Neural progenitor cell (in vitro differentiated cells): ENCODE measurements around the gene SNCAIP.

Experiments used
- EZH2 ChIP-seq: fragments of 200-600 bp; sonication (generic); IDR thresholded peaks from 2 replicates; pipeline ENCODE4 v1.6.1; 2017; ENCODE audit warnings: antibody characterized with exemption, mild to moderate bottlenecking, moderate library complexity
- EZH2phosphoT487 ChIP-seq: fragments of 200-600 bp; sonication (generic); IDR thresholded peaks from 2 replicates; pipeline ENCODE4 v1.6.1; 2017; ENCODE audit warnings: antibody characterized with exemption
- TF ChIP-seq, protein P1 (sequence below): fragments of 200-600 bp; sonication (generic); IDR thresholded peaks from 2 replicates; pipeline ENCODE4 v1.5.1; 2017; ENCODE audit warnings: antibody characterized with exemption, mild to moderate bottlenecking

DNA sequence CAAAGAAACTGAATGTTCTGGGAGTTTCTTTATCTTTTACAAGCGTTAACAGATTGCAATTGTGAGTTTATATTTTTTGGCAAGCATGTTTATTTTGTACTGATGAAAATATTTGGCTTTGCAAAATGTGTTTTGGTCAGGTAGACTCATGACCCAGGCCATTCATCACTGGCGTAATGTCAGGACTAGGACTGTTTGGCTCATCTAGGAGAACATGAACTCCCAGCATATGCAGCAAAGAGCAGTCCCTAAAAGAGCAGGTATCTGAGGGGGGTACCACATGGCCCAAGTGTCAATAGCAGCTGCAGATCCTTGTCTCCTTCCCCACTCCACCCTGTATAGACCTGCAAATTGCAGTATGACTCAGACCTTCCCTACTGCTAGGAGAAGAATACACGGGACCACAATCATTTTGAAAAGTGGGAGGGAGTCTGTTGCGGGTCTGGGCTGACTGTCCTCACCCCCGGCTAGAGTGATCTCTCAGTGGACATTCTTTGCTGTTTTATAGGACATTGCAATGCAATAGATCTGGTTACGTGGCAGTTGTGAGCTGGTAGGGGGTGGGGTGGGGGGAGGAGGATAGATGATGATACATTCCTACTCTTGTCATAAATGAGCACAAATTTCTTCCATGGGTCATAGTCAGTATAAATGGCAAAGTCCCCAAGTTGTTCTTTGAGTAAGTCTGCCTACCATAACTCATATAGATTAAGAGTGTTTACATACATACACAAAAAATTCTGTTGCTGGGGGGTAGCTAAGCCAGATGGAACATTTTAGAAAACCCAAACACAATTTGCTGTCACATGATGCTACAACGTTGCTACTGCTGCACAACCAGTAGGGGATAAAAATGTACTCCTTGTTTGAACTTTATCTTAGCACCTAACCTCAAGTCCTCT lies 20.8 kb upstream of the SNCAIP start:
- TF ChIP-seq, protein P1, sequence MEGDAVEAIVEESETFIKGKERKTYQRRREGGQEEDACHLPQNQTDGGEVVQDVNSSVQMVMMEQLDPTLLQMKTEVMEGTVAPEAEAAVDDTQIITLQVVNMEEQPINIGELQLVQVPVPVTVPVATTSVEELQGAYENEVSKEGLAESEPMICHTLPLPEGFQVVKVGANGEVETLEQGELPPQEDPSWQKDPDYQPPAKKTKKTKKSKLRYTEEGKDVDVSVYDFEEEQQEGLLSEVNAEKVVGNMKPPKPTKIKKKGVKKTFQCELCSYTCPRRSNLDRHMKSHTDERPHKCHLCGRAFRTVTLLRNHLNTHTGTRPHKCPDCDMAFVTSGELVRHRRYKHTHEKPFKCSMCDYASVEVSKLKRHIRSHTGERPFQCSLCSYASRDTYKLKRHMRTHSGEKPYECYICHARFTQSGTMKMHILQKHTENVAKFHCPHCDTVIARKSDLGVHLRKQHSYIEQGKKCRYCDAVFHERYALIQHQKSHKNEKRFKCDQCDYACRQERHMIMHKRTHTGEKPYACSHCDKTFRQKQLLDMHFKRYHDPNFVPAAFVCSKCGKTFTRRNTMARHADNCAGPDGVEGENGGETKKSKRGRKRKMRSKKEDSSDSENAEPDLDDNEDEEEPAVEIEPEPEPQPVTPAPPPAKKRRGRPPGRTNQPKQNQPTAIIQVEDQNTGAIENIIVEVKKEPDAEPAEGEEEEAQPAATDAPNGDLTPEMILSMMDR = no peak
- no peak for TF ChIP-seq EZH2phosphoT487
- no peak for TF ChIP-seq EZH2
